ENCODE measurements around the gene KCNH1. TPM values are rescaled to one million over a fixed set of nuclear protein-coding genes. Genes with fewer than 3 reads are reported as not detected.

Gene KCNH1
- total RNA-seq, 4 donors from 2014 or later: 0.53 to 16.5 (median 2.4) TPM

GRCh38 chr1:210900820-210901219, 233.1 kb downstream of the KCNH1 start:
- H3K27ac ChIP-seq: no peak overlapping the region
- DNase-seq: no peak
- no peaks in the 10 kb centered on the region for H3K9me3 ChIP-seq
- no peak overlapping the region for H3K4me3 ChIP-seq
- no peak for TF ChIP-seq POLR2A (IDR thresholded peaks at IDR 0.05)
- TF ChIP-seq CTCF (IDR thresholded peaks at IDR 0.05): no peak
- H3K4me1 ChIP-seq: no peaks in the 10 kb centered on the region
- no peaks in the 10 kb centered on the region for H3K36me3 ChIP-seq
- H3K27me3 ChIP-seq: no peaks in the 10 kb centered on the region

- Histone ChIP-seq H3K36me3 (no peaks in the 10 kb centered on the region), H3K27ac (no peak overlapping the region), H3K9me3 (no peaks in the 10 kb centered on the region), H3K4me3 (no peak overlapping the region), H3K4me1 (no peaks in the 10 kb centered on the region), H3K27me3 (no peaks in the 10 kb centered on the region)
- TF ChIP-seq CTCF (IDR thresholded peaks at IDR 0.05) (no peak), POLR2A (IDR thresholded peaks at IDR 0.05) (no peak)
- DNase-seq: no peak
Measured at GRCh38 chr1:210900079-210900478, 233.9 kb downstream of the KCNH1 start.

GRCh38 chr1:210899676-210900075, 234.3 kb downstream of the KCNH1 start:
- Histone ChIP-seq H3K27me3 (no peaks in the 10 kb centered on the region), H3K27ac (no peak overlapping the region), H3K4me1 (no peaks in the 10 kb centered on the region), H3K4me3 (no peak overlapping the region), H3K36me3 (no peaks in the 10 kb centered on the region), H3K9me3 (no peaks in the 10 kb centered on the region)
- no peak for TF ChIP-seq CTCF (IDR thresholded peaks at IDR 0.05)
- no peak for TF ChIP-seq POLR2A (IDR thresholded peaks at IDR 0.05)
- no peak for DNase-seq

GRCh38 chr1:210898473-210898872, 235.5 kb downstream of the KCNH1 start:
- Histone ChIP-seq H3K4me1 (no peaks in the 10 kb centered on the region), H3K27ac (no peak overlapping the region), H3K27me3 (no peaks in the 10 kb centered on the region), H3K36me3 (no peaks in the 10 kb centered on the region), H3K4me3 (no peak overlapping the region), H3K9me3 (no peaks in the 10 kb centered on the region)
- DNase-seq: no peak
- no peak for TF ChIP-seq POLR2A (IDR thresholded peaks at IDR 0.05)
- no peak for TF ChIP-seq CTCF (IDR thresholded peaks at IDR 0.05)

GRCh38 chr1:210883821-210884220, 250.1 kb downstream of the KCNH1 start:
- no peaks in the 10 kb centered on the region for H3K4me1 ChIP-seq
- H3K9me3 ChIP-seq: peaks cover 0 to 3% (median 0%) of the 10 kb centered on the region in 4 donors
- no peak overlapping the region for H3K27ac ChIP-seq
- no peak overlapping the region for H3K4me3 ChIP-seq
- DNase-seq: no peak
- no peak for TF ChIP-seq CTCF (IDR thresholded peaks at IDR 0.05)
- TF ChIP-seq POLR2A (IDR thresholded peaks at IDR 0.05): no peak
- H3K27me3 ChIP-seq: no peaks in the 10 kb centered on the region
- no peaks in the 10 kb centered on the region for H3K36me3 ChIP-seq

All from Peyer's patch (tissue), 4 donors.